Epithelial cell of esophagus (primary cell): ENCODE results near the gene LPP.
"Not testable (repeated sequence)": the region's sequence is repeated elsewhere in the genome, so short reads cannot be mapped to it uniquely, and the experiment has no call there.

Source experiments
- DNase-seq: peaks from one replicate; pipeline ENCODE4 v3.0.0; 2010; ENCODE audit warnings: low read depth
- H3K4me3 ChIP-seq: 2 replicates; pipeline ENCODE4 v1.5.1; 2011; ENCODE audit warnings: mild to moderate bottlenecking, low read length, control low read depth
- CTCF ChIP-seq: IDR thresholded peaks from 2 replicates; pipeline ENCODE4 v1.5.1; 2011; ENCODE audit warnings: low read depth, mild to moderate bottlenecking, low read length, control low read depth, inconsistent platforms; ENCODE audit not compliant: insufficient read depth; ENCODE audit errors: missing control alignments

The LPP gene

GRCh38 chr3:188435266-188435665, 281.3 kb downstream of the LPP start:
- no peak for DNase-seq
- no peak for TF ChIP-seq CTCF
- H3K4me3 ChIP-seq, result no peak overlapping the region

GRCh38 chr3:188437926-188438325, 284.0 kb downstream of the LPP start:
- TF ChIP-seq CTCF, result no peak
- peak; percentile 65 for DNase-seq
- no peak overlapping the region for H3K4me3 ChIP-seq

- H3K4me3 ChIP-seq, result no peak overlapping the region
- DNase-seq, result no peak
Measured at GRCh38 chr3:188439080-188439479, 285.1 kb downstream of the LPP start.

GRCh38 chr3:188440340-188440972, 286.5 kb downstream of the LPP start:
- no peak overlapping the region for H3K4me3 ChIP-seq
- DNase-seq, result no peak
- TF ChIP-seq CTCF, result no peak

More at GRCh38 chr3:188439080-188439479, 285.1 kb downstream of the LPP start:
- TF ChIP-seq CTCF, result no peak

- DNase-seq, result no peak
- no peak overlapping the region for H3K4me3 ChIP-seq
- TF ChIP-seq CTCF, result no peak
Measured at GRCh38 chr3:188442430-188442829, 288.5 kb downstream of the LPP start.

- DNase-seq, H3K4me3 ChIP-seq: not testable (repeated sequence)
Measured at GRCh38 chr3:188445175-188445574, 291.2 kb downstream of the LPP start.

GRCh38 chr3:188446014-188446413, 292.1 kb downstream of the LPP start:
- DNase-seq, result no peak
- no peak for TF ChIP-seq CTCF
- H3K4me3 ChIP-seq, result no peak overlapping the region

- TF ChIP-seq CTCF, result no peak
- H3K4me3 ChIP-seq, result no peak overlapping the region
- no peak for DNase-seq
Measured at GRCh38 chr3:188446766-188447165, 292.8 kb downstream of the LPP start.
